GM21717 (cell line): ENCODE results near the gene GSTA1.
"Not testable (repeated sequence)": the region's sequence is repeated elsewhere in the genome, so short reads cannot be mapped to it uniquely, and the experiment has no call there.

ENCODE experiments used
- ATAC-seq: cut with Tn5 transposase; IDR thresholded peaks from one replicate; pipeline ENCODE4 v1.9.1; 2021; ENCODE audit warnings: mild to moderate bottlenecking, moderate library complexity; ENCODE audit not compliant: unreplicated experiment

Gene GSTA1

GRCh38 chr6:52759085-52759484 lies 44.5 kb downstream of the GSTA1 start:
- ATAC-seq, result no peak

- ATAC-seq, result not testable (repeated sequence)
These were observed 45.8 kb downstream of the GSTA1 start for GRCh38 chr6:52757651-52758338.

DNA sequence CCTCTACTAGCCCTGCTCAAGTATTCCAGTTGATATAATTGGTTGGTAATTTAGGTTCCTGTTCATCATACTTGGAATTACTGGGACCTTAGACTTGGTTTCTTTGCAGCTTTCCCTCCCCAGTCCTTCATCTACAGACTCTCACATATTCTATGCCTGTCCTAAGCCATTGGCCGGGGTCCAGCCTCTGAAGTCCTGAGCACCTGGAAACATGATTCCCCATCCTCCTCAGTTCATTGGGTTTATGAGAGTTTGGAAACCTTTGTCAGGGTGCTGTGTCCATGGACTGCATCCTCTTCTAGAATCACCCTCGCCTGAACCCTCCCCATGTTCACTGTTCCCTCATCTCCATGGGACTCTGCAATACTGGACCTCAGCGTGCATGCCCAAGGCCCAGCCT lies 49.2 kb downstream of the GSTA1 start:
- no peak for ATAC-seq

GRCh38 chr6:52753137-52753536 lies 50.5 kb downstream of the GSTA1 start:
- ATAC-seq, result not testable (repeated sequence)

GRCh38 chr6:52752310-52752709 lies 51.3 kb downstream of the GSTA1 start:
- ATAC-seq, result no peak

DNA sequence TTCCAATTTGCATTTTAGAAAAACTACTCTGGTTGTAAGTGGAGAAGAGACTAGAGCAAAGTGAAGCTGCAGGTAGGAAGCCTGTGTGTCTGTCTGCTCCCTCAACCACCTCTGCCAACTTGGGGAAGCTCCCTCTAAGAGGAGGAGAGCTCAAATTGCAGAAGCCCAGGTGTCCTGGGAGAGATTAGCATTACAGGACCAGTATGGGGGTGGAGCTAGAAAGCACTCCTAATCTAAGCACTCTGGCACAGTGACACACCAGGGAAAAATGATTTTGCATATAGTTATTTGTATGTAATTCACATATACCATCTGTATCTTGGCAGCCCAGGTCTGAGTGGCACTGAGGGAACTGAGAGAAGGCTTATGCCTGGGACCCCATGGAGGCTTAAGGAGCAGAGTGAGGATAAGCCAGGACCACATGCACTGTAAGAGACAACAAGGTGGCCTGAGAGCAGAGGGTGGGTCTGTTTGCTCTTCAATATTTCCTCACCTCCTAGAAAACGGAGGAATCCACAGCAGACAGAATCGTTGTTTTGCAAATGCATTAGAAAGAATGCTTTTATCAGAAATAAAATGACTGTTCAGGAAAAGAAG lies 54.0 kb downstream of the GSTA1 start:
- ATAC-seq, result no peak

DNA sequence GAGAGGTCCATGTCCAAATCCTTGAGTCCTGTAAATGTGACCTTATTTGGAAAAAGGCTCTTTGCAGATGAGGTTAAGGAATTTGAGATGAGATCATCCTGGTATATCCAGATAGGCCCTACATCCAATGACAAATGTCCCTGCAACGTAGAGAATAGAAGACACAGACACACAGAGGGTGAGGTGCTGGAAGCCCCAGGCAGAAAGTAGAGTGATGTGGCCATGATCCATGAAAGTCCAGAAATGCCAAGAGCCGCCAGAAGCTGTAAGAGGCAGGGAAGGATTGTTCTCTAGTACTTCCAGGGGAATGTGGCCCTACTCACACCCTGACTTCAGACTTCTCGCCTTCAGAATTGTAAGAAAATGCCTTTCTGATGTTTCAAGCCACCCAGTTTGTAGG lies 56.3 kb downstream of the GSTA1 start:
- not testable (repeated sequence) for ATAC-seq

DNA sequence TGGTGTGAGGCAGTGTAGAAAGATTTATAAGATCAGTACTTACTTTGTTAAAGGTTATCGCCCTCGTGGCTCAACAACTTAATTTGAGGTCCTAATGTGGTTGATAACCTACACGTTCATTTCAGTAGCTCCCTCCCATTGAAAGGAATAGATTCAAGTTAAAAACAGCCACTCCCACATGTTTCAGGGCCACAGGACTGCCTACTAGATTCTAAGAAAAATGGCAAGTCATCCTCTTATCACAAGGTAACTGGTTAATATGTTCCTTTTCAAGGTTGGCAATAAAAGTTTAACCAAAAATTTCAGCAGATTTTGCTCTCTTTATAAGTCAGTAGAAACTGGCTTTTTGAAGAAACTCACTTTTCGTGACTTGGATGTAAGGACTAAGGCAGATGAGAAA lies 57.4 kb downstream of the GSTA1 start:
- ATAC-seq, result no peak

- no peak for ATAC-seq
These were observed 57.8 kb downstream of the GSTA1 start for GRCh38 chr6:52745764-52746201.

GRCh38 chr6:52741872-52742271 lies 61.7 kb downstream of the GSTA1 start:
- no peak for ATAC-seq
